Parathyroid adenoma (tissue), 2 donors: Measurements from ENCODE around the gene TMIE.

Experiments
- H2AFZ ChIP-seq: fragments of 300-600 bp; sonication (generic); one replicate; pipeline ENCODE4 v1.7.0; 2017; ENCODE audit warnings: antibody characterized with exemption, mild to moderate bottlenecking
- H3K27ac ChIP-seq: fragments of 300-600 bp; sonication (generic); one replicate; pipeline ENCODE4 v1.7.0; 2017
- H3K27me3 ChIP-seq: fragments of 300-600 bp; sonication (generic); one replicate; pipeline ENCODE4 v1.7.0; 2017; ENCODE audit warnings: low read length; ENCODE audit not compliant: control insufficient read depth, insufficient read depth
- H3K36me3 ChIP-seq: fragments of 300-600 bp; sonication (generic); one replicate; pipeline ENCODE4 v1.7.0; 2017; ENCODE audit warnings: low read length; ENCODE audit not compliant: control insufficient read depth, insufficient read depth
- H3K4me1 ChIP-seq: fragments of 300-600 bp; sonication (generic); one replicate; pipeline ENCODE4 v1.7.0; 2017; ENCODE audit warnings: control low read depth
- H3K4me2 ChIP-seq: fragments of 300-600 bp; sonication (generic); one replicate; pipeline ENCODE4 v1.7.0; 2017; ENCODE audit warnings: low read length
- H3K4me3 ChIP-seq: fragments of 300-600 bp; sonication (generic); one replicate; pipeline ENCODE4 v1.7.0; 2017; ENCODE audit warnings: low read depth, low read length
- H3K79me2 ChIP-seq: fragments of 300-600 bp; sonication (generic); one replicate; pipeline ENCODE4 v1.7.0; 2017; ENCODE audit warnings: control low read depth
- H3K9ac ChIP-seq: fragments of 300-600 bp; sonication (generic); one replicate; pipeline ENCODE4 v1.7.0; 2017; ENCODE audit warnings: mild to moderate bottlenecking
- H3K9me3 ChIP-seq: fragments of 300-600 bp; sonication (generic); one replicate; pipeline ENCODE4 v1.7.0; 2017; ENCODE audit warnings: low read length; ENCODE audit not compliant: control insufficient read depth
- CTCF ChIP-seq: fragments of 300-600 bp; sonication (generic); IDR thresholded peaks from one replicate; pipeline ENCODE4 v1.7.0; 2017; ENCODE audit warnings: antibody characterized with exemption, mild to moderate bottlenecking
- donor health status: primary hyperparathyroidism.

The TMIE gene

GRCh38 chr3:46721009-46721408 is 19.8 kb downstream of the TMIE start:
- H3K27me3 ChIP-seq = no peaks in the 10 kb centered on the region
- no peak overlapping the region for H3K4me2 ChIP-seq
- H2AFZ ChIP-seq = no peak overlapping the region
- no peaks in the 10 kb centered on the region for H3K36me3 ChIP-seq
- no peak for TF ChIP-seq CTCF
- H3K4me3 ChIP-seq = no peak overlapping the region
- H3K79me2 ChIP-seq = no peaks in the 10 kb centered on the region
- no peak overlapping the region for H3K9ac ChIP-seq
- no peaks in the 10 kb centered on the region for H3K9me3 ChIP-seq
- H3K4me1 ChIP-seq = no peaks in the 10 kb centered on the region
- no peak overlapping the region for H3K27ac ChIP-seq

- Histone ChIP-seq H3K27me3 (no peaks in the 10 kb centered on the region), H3K36me3 (no peaks in the 10 kb centered on the region), H3K9me3 (no peaks in the 10 kb centered on the region), H2AFZ (no peak overlapping the region), H3K79me2 (no peaks in the 10 kb centered on the region), H3K9ac (no peak overlapping the region), H3K4me3 (no peak overlapping the region), H3K27ac (no peak overlapping the region), H3K4me2 (no peak overlapping the region), H3K4me1 (no peaks in the 10 kb centered on the region)
- TF ChIP-seq CTCF = no peak
These were observed 21.3 kb downstream of the TMIE start for GRCh38 chr3:46722443-46722842.

- no peak overlapping the region for H3K9ac ChIP-seq
- no peaks in the 10 kb centered on the region for H3K4me1 ChIP-seq
- no peak overlapping the region for H2AFZ ChIP-seq
- no peaks in the 10 kb centered on the region for H3K79me2 ChIP-seq
- H3K36me3 ChIP-seq = no peaks in the 10 kb centered on the region
- no peak overlapping the region for H3K4me3 ChIP-seq
- H3K9me3 ChIP-seq = no peaks in the 10 kb centered on the region
- no peak for TF ChIP-seq CTCF
- H3K27me3 ChIP-seq = no peaks in the 10 kb centered on the region
- H3K4me2 ChIP-seq = no peak overlapping the region
- no peak overlapping the region for H3K27ac ChIP-seq
These were observed 23.2 kb downstream of the TMIE start for GRCh38 chr3:46724424-46724823.

- Histone ChIP-seq H3K4me1 (no peaks in the 10 kb centered on the region), H3K4me2 (no peak overlapping the region), H3K9ac (no peak overlapping the region), H3K36me3 (no peaks in the 10 kb centered on the region), H3K4me3 (no peak overlapping the region), H2AFZ (no peak overlapping the region), H3K27ac (no peak overlapping the region), H3K79me2 (no peaks in the 10 kb centered on the region), H3K9me3 (no peaks in the 10 kb centered on the region), H3K27me3 (no peaks in the 10 kb centered on the region)
- TF ChIP-seq CTCF = no peak
These were observed 24.6 kb downstream of the TMIE start for GRCh38 chr3:46725621-46726314.

GRCh38 chr3:46729038-46729437 is 27.8 kb downstream of the TMIE start:
- no peak overlapping the region for H3K4me3 ChIP-seq
- H3K4me1 ChIP-seq = no peaks in the 10 kb centered on the region

More at GRCh38 chr3:46729038-46729437, 27.8 kb downstream of the TMIE start:
- Histone ChIP-seq H3K9me3 (no peaks in the 10 kb centered on the region), H3K4me2 (no peak overlapping the region), H3K36me3 (no peaks in the 10 kb centered on the region), H3K9ac (no peak overlapping the region), H3K27me3 (no peaks in the 10 kb centered on the region), H3K79me2 (no peaks in the 10 kb centered on the region), H2AFZ (no peak overlapping the region), H3K27ac (no peak overlapping the region)
- TF ChIP-seq CTCF = no peak
